A549 (cell line): ENCODE data around the gene GNG8. TPM values are rescaled to one million over a fixed set of nuclear protein-coding genes. Genes with fewer than 3 reads are reported as not detected.
A peak's percentile ranks its signal among the peaks of the same experiment; 100 is the strongest.

Source experiments
- ATAC-seq, 2 experiments: fragments of 200-7000 bp in 1 of 2; fragments of >200 bp in 1 of 2; cut with Nextera tagmentation in 1 of 2; cut with Tn5 transposase in 1 of 2; 3 replicates each; pipeline versions ENCODE4 v1.8.0 to v1.9.1; 2018 to 2020; ENCODE audit warnings: mild to moderate bottlenecking in 1 of 2, moderate library complexity in 1 of 2
- CTCF ChIA-PET: fragments of 300-600 bp; sonication (Branson Sonifier 250); formaldehyde crosslinking; extraction: SDS; loops from one replicate; lab custom pipeline; 2021; ENCODE audit warnings: antibody characterized with exemption, inconsistent platforms; lab: Yijun Ruan, JAX
- POLR2A ChIA-PET: fragments of 350-600 bp; formaldehyde crosslinking; extraction: SDS; loops from one replicate; lab custom pipeline; 2021; ENCODE audit warnings: antibody characterized with exemption, inconsistent platforms; lab: Yijun Ruan, JAX
- DNase-seq, 2 experiments: peaks; one replicate each; pipeline versions ENCODE4 v3.0.0 to v3.0.0-alpha.2; 2011 to 2016; ENCODE audit warnings: low read depth in 1 of 2, low spot score in 1 of 2
- FAIRE-seq: peaks from 2 replicates; lab custom pipeline; 2011; peaks lifted over from hg19 to GRCh38; lab: Jason Lieb, UNC
- H3K27ac ChIP-seq, 2 experiments: fragments of >200 bp; sonication (Bioruptor Twin); formaldehyde crosslinking; 3 replicates each; pipeline ENCODE4 v1.5.1; 2016 to 2017
- H3K4me1 ChIP-seq: fragments of >200 bp; sonication (Bioruptor Twin); formaldehyde crosslinking; 3 replicates; pipeline ENCODE4 v1.6.1; 2016
- H3K4me2 ChIP-seq: fragments of >200 bp; sonication (Bioruptor Twin); formaldehyde crosslinking; 3 replicates; pipeline ENCODE4 v1.6.1; 2016
- H3K4me3 ChIP-seq: fragments of >200 bp; sonication (Bioruptor Twin); formaldehyde crosslinking; 3 replicates; pipeline ENCODE4 v1.5.1; 2016
- H3K9me3 ChIP-seq: fragments of >200 bp; sonication (Bioruptor Twin); formaldehyde crosslinking; 3 replicates; pipeline ENCODE4 v1.6.1; 2016
- BHLHE40 ChIP-seq: IDR thresholded peaks from 2 replicates; pipeline ENCODE4 v1.6.1; 2012; ENCODE audit warnings: low read depth, low read length, inconsistent platforms
- CHD2 ChIP-seq: fragments of 150-350 bp; IDR thresholded peaks from 2 replicates; pipeline ENCODE4 v1.6.1; 2014; ENCODE audit warnings: low read length; ENCODE audit not compliant: partially characterized antibody
- CHD4 ChIP-seq: fragments of 200-600 bp; sonication (generic); IDR thresholded peaks from 2 replicates; pipeline ENCODE4 v1.6.1; 2016; ENCODE audit warnings: antibody characterized with exemption, mild to moderate bottlenecking, borderline replicate concordance
- E2F6 ChIP-seq: IDR thresholded peaks from 2 replicates; pipeline ENCODE4 v1.6.1; 2012; ENCODE audit warnings: low read depth, borderline replicate concordance
- EHF ChIP-seq: fragments of 250-450 bp; sonication (Bioruptor Pico); IDR thresholded peaks from 2 replicates; pipeline ENCODE4 v1.5.0; 2020; ENCODE audit warnings: mild to moderate bottlenecking
- EHMT2 ChIP-seq: fragments of 200-600 bp; sonication (generic); IDR thresholded peaks from 2 replicates; pipeline ENCODE4 v1.6.1; 2016; ENCODE audit warnings: antibody characterized with exemption, low read depth, mild to moderate bottlenecking, moderate library complexity
- EP300 ChIP-seq, 2 experiments: fragments of >200 bp; sonication (Bioruptor Twin); formaldehyde crosslinking; IDR thresholded peaks; 2 replicates in 1 of 2; 3 replicates in 1 of 2; pipeline ENCODE4 v1.6.1; 2016 to 2017
- FOXS1 ChIP-seq: fragments of 250-450 bp; sonication (Bioruptor Pico); IDR thresholded peaks from 2 replicates; pipeline ENCODE4 v1.5.0; 2020; ENCODE audit warnings: mild to moderate bottlenecking, moderate library complexity
- GATA3 ChIP-seq: IDR thresholded peaks from 2 replicates; pipeline ENCODE4 v1.6.1; 2012; ENCODE audit warnings: borderline replicate concordance
- HDAC2 ChIP-seq: fragments of 200-600 bp; sonication (generic); IDR thresholded peaks from 2 replicates; pipeline ENCODE4 v1.6.1; 2016
- HEYL ChIP-seq: fragments of 250-450 bp; sonication (Bioruptor Pico); IDR thresholded peaks from 2 replicates; pipeline ENCODE4 v1.8.0; 2021; ENCODE audit warnings: mild to moderate bottlenecking, moderate library complexity
- HOXA7 ChIP-seq: fragments of 250-450 bp; sonication (Bioruptor Pico); IDR thresholded peaks from 2 replicates; pipeline ENCODE4 v1.5.0; 2020; ENCODE audit warnings: mild to moderate bottlenecking, moderate library complexity
- HOXB13 ChIP-seq: fragments of 250-450 bp; sonication (Bioruptor Pico); IDR thresholded peaks from 2 replicates; pipeline ENCODE4 v1.5.0; 2020; ENCODE audit warnings: low read depth, mild to moderate bottlenecking, moderate library complexity
- HOXB5 ChIP-seq: fragments of 250-450 bp; sonication (Bioruptor Pico); IDR thresholded peaks from 2 replicates; pipeline ENCODE4 v1.5.0; 2020; ENCODE audit warnings: mild to moderate bottlenecking, moderate library complexity
- JUN ChIP-seq, 2 experiments: fragments of >200 bp; sonication (Bioruptor Twin); formaldehyde crosslinking; IDR thresholded peaks; 2 replicates in 1 of 2; 3 replicates in 1 of 2; pipeline ENCODE4 v1.6.1; 2016 to 2017
- KDM5A ChIP-seq: fragments of 200-600 bp; sonication (generic); IDR thresholded peaks from 2 replicates; pipeline ENCODE4 v1.6.1; 2016; ENCODE audit warnings: antibody characterized with exemption, mild to moderate bottlenecking
- MAZ ChIP-seq: fragments of 150-350 bp; IDR thresholded peaks from 2 replicates; pipeline ENCODE4 v1.6.1; 2014; ENCODE audit warnings: antibody characterized with exemption, low read depth, low read length, borderline replicate concordance
- MYC ChIP-seq: IDR thresholded peaks from 2 replicates; pipeline ENCODE4 v1.6.1; 2012; ENCODE audit warnings: mild to moderate bottlenecking, inconsistent platforms, low read length, improper control_type of control experiment, borderline replicate concordance
- NR3C1 ChIP-seq: fragments of >200 bp; sonication (Bioruptor Twin); formaldehyde crosslinking; IDR thresholded peaks from 3 replicates; pipeline ENCODE4 v1.6.1; 2017
- PHF8 ChIP-seq: fragments of 200-600 bp; sonication (generic); IDR thresholded peaks from 2 replicates; pipeline ENCODE4 v1.6.1; 2016; ENCODE audit warnings: low read depth, mild to moderate bottlenecking, antibody characterized with exemption, moderate library complexity, borderline replicate concordance
- POLR2A ChIP-seq: IDR thresholded peaks from 2 replicates; pipeline ENCODE4 v1.6.1; 2012; ENCODE audit warnings: mild to moderate bottlenecking, low read length
- RARB ChIP-seq: fragments of 250-450 bp; sonication (Bioruptor Pico); IDR thresholded peaks from 2 replicates; pipeline ENCODE4 v1.8.0; 2021; ENCODE audit warnings: mild to moderate bottlenecking, moderate library complexity
- RFX5 ChIP-seq: fragments of 450-650 bp; IDR thresholded peaks from 2 replicates; pipeline ENCODE4 v1.7.1; 2014; ENCODE audit warnings: antibody characterized with exemption, mild to moderate bottlenecking, moderate library complexity
- SREBF2 ChIP-seq: fragments of 450-650 bp; IDR thresholded peaks from 2 replicates; pipeline ENCODE4 v1.6.1; 2014; ENCODE audit warnings: mild to moderate bottlenecking, moderate library complexity
- TFCP2L1 ChIP-seq: fragments of 250-450 bp; sonication (Bioruptor Pico); IDR thresholded peaks from 2 replicates; pipeline ENCODE4 v1.5.0; 2021; ENCODE audit warnings: mild to moderate bottlenecking
- ZSCAN20 ChIP-seq: fragments of 250-450 bp; sonication (Bioruptor Pico); IDR thresholded peaks from 2 replicates; pipeline ENCODE4 v1.8.0; 2022; ENCODE audit warnings: mild to moderate bottlenecking, moderate library complexity
- WGBS: methylation state at CpG from one replicate; pipeline ENCODE4 v1.1.6; 2017; ENCODE audit errors: missing lambda C conversion rate; 5-methylcytosine and 5-hydroxymethylcytosine counted together
- polyA plus RNA-seq, 4 experiments: library from polyadenylated mRNA; depleted of rRNA in 3 of 4; stranded (reverse); fragments of >200 nt; fragmentation: RNase III in 1 of 4; extraction: RNeasy Plus Mini Kit Qiagen cat#74134 plus additional on column Dnase treatment in 1 of 4; gene quantifications; 2 replicates in 3 of 4; 3 replicates in 1 of 4; pipeline ENCODE4 v1.2.3, GENCODE V29; 2011 to 2017
- TF ChIP-seq, protein P1 (sequence below): fragments of >200 bp; sonication (Bioruptor Twin); formaldehyde crosslinking; IDR thresholded peaks from 3 replicates; pipeline ENCODE4 v1.6.1; 2016
- TF ChIP-seq, protein P2 (sequence below): fragments of 250-450 bp; sonication (Bioruptor Pico); IDR thresholded peaks from 2 replicates; pipeline ENCODE4 v1.5.0; 2021; ENCODE audit warnings: mild to moderate bottlenecking, moderate library complexity, borderline replicate concordance

The GNG8 gene
- polyA plus RNA-seq, 2 of the 4 experiments (the other 2 are of a cell fraction) = not detected

DNA sequence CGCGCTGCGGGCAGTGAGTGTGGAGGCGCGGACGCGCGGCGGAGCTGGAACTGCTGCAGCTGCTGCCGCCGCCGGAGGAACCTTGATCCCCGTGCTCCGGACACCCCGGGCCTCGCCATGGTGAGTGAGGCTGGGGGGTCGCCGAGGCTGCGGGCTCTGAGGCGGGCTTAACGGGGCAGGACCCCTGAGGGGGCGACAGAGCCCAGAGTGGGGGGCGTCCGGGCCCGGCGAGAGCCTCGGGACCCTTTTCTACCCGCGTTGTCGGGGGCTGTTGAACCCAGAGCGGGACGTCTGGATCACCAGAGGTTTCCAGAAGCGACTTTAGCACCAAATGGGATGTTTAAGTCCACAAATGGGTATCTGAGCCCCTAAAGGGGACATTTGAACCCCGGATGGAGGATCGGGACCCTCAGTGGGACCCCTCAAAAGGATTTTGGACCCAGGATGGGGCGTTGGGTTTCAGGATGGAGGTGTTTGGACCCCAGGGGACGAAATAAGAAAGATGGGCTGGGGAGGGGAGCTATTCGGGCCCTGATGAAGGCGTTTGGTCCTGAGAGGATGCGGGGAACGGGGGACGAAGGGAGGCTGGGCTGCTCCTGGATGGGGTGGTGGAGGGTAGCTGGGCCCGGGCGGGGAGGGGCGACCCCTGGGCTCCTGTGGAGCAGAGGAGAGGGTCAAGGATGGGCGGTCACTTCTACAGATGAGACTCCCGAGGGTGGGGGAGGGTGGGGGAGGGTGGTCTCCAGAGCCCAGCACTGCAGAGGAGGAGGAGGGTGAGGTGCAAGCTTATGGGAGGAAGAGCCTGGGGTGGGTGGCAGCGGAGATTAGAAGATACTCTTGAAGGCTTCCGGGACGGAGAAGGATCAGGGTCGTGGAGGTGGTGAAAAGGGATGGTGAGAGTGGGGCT is 34.4 kb downstream of the GNG8 start, which contains the start of gene CALM3:
Gene CALM3, plus strand, starts transcription at position 13 of the 907 bp plus-strand sequence. Its CDS starts 105 bp downstream, at position 118.
- CTCF ChIA-PET = interaction anchor here (0.8 to 34.1 kb wide), 8 partner anchors 12 to 185 kb away, joined by 3 to 737 read pairs (median 8); partner anchors contain the start of genes DACT3, GNG8 and PTGIR
- peaks cover 12% of the 10 kb centered on the region for H3K9me3 ChIP-seq
- 0 out of 2 replicates have a peak, but pooled peaks have one; percentile 48 for TF ChIP-seq TFCP2L1 (CRISPR knock-in tag)
- peak; percentile 94 for TF ChIP-seq PHF8
- peak; percentile 92 for TF ChIP-seq POLR2A
- no peak for TF ChIP-seq CHD4
- TF ChIP-seq, protein P1, sequence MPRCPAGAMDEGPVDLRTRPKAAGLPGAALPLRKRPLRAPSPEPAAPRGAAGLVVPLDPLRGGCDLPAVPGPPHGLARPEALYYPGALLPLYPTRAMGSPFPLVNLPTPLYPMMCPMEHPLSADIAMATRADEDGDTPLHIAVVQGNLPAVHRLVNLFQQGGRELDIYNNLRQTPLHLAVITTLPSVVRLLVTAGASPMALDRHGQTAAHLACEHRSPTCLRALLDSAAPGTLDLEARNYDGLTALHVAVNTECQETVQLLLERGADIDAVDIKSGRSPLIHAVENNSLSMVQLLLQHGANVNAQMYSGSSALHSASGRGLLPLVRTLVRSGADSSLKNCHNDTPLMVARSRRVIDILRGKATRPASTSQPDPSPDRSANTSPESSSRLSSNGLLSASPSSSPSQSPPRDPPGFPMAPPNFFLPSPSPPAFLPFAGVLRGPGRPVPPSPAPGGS = peak; percentile 71; the same call in 1 of the 3 replicates
- no peak for FAIRE-seq
- peak within 1 kb of the TSS; percentile 95 for H3K4me2 ChIP-seq
- peak within 1 kb of the TSS; percentile 94 for H3K4me3 ChIP-seq
- peak within 1 kb of the TSS; percentile 96 to 97 for H3K27ac ChIP-seq
- DNase-seq = no peak
- H3K4me1 ChIP-seq = peaks cover 23% of the 10 kb centered on the region
- POLR2A ChIA-PET = interaction anchor here (0.8 to 3.7 kb wide), 9 partner anchors 10 to 152 kb away, joined by 3 to 29 read pairs (median 9); partner anchors contain the start of gene DACT3
- under 1% methylated on average over 27 of the region's 51 CpGs for WGBS
- ATAC-seq = peak in 1 of 2 experiments; percentile 7; a peak in 1 of 6 replicates

DNA sequence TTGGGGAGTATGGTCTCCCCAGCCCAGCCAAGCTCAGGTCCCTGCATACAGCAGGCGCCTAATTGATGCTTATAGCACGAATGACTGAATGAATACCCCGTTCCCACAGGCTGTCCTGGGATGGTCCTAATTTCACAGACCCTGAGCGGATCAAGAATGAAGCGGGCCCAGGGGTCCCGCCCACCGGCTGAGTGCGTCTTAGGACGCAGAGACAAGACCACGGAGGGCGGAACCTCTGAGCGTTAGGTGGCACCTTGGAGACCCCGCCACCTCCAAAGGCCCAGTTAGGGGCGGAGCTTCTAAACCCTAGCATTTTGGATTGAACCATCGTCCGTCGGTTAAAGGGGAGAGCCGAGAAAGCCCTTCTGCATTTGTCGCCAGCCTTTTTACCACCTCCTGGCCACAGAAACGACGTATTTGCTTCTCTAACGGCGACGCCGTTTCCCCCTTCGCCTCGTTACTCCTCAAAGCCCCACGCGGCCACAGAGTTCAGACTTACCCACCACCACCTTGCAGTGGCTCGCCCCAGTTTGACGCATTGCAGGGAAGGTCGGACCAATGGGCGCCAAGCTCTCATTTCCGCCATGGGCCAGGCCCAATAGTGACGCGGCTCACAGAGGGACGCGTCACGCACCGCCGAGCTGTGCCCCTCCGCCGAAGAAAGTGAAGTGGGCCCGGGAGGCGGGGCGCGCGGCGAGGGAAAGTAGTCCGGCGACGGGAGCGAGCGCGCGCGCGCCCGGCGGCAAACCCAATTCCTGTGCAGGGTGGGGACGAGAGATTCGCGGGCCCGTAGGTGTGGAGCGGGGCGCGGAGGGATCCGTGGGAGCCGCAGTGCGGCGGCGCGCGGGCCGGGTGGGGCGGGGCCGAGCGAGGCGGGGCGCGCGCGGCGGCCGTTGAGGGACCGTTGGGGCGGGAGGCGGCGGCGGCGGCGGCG is 35.4 kb downstream of the GNG8 start:
- ChIA-PET CTCF (interaction anchor here (0.6 to 34.1 kb wide), 13 partner anchors 8 to 151 kb away, joined by 3 to 737 read pairs (median 5); partner anchors contain the start of genes DACT3, GNG8 and PTGIR), POLR2A (interaction anchor here (0.5 to 3.7 kb wide), 19 partner anchors 9 to 300 kb away, joined by 3 to 29 read pairs (median 4); partner anchors contain the start of genes DACT3, PPP5C and SLC1A5)
- DNase-seq = peak; percentile 98 to 100
- ATAC-seq = peak; percentile 85 to 92
- H3K27ac ChIP-seq = peak overlapping the region; percentile 96 to 97
- peak overlapping the region; percentile 94 for H3K4me3 ChIP-seq
- FAIRE-seq = peak; percentile 83
- peaks cover 23% of the 10 kb centered on the region for H3K4me1 ChIP-seq
- peaks cover 12% of the 10 kb centered on the region for H3K9me3 ChIP-seq
- peak overlapping the region; percentile 67 for H3K4me2 ChIP-seq
- under 1% methylated on average over 48 of the region's 93 CpGs for WGBS
- TF ChIP-seq CHD2 = peak; percentile 82
- TF ChIP-seq, protein P2, sequence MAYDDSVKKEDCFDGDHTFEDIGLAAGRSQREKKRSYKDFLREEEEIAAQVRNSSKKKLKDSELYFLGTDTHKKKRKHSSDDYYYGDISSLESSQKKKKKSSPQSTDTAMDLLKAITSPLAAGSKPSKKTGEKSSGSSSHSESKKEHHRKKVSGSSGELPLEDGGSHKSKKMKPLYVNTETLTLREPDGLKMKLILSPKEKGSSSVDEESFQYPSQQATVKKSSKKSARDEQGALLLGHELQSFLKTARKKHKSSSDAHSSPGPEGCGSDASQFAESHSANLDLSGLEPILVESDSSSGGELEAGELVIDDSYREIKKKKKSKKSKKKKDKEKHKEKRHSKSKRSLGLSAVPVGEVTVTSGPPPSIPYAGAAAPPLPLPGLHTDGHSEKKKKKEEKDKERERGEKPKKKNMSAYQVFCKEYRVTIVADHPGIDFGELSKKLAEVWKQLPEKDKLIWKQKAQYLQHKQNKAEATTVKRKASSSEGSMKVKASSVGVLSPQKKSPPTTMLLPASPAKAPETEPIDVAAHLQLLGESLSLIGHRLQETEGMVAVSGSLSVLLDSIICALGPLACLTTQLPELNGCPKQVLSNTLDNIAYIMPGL = peak; percentile 97
- TF ChIP-seq BHLHE40 = peak; percentile 88
- peak; percentile 70; the same call in 1 of the 2 replicates for TF ChIP-seq RFX5
- TF ChIP-seq ZSCAN20 (CRISPR knock-in tag) = peak; percentile 89
- 0 out of 2 replicates have a peak, but pooled peaks have one; percentile 91 for TF ChIP-seq MAZ
- TF ChIP-seq KDM5A = no peak
- peak; percentile 95 for TF ChIP-seq MYC
- peak; percentile 95 for TF ChIP-seq HEYL (CRISPR knock-in tag)
- 0 out of 2 replicates have a peak, but pooled peaks have one; percentile 88 for TF ChIP-seq TFCP2L1 (CRISPR knock-in tag)
- peak; percentile 54; the same call in 1 of the 2 replicates for TF ChIP-seq E2F6
- TF ChIP-seq FOXS1 (CRISPR knock-in tag) = peak; percentile 95
- TF ChIP-seq HOXB13 = peak; percentile 91
- no peak; the same call in 1 of the 2 replicates for TF ChIP-seq HOXA7 (CRISPR knock-in tag)
- no peak for TF ChIP-seq RARB (CRISPR knock-in tag)
- TF ChIP-seq EP300 (IDR thresholded peaks at IDR 0.05) = no peak
- TF ChIP-seq NR3C1 = no peak
- peak; percentile 98 for TF ChIP-seq HOXB5 (CRISPR knock-in tag)
- TF ChIP-seq EHF = peak; percentile 96
- TF ChIP-seq PHF8 = peak; percentile 96
- peak; percentile 89 to 95; a peak in 4 of 5 replicates for TF ChIP-seq JUN (IDR thresholded peaks at IDR 0.05)
- TF ChIP-seq HDAC2 = 0 out of 2 replicates have a peak, but pooled peaks have one; percentile 41
- TF ChIP-seq, protein P1 = peak; percentile 75
- no peak for TF ChIP-seq EHMT2
- peak; percentile 46 for TF ChIP-seq SREBF2
- TF ChIP-seq GATA3 = peak; percentile 71
